IPS-NIHi11 (cell line): ENCODE data around the gene TP53I13.

Experiments
- DNase-seq: peaks from one replicate; pipeline ENCODE4 v3.0.0; 2012; ENCODE audit warnings: mixed read lengths, low spot score

The TP53I13 gene

DNA sequence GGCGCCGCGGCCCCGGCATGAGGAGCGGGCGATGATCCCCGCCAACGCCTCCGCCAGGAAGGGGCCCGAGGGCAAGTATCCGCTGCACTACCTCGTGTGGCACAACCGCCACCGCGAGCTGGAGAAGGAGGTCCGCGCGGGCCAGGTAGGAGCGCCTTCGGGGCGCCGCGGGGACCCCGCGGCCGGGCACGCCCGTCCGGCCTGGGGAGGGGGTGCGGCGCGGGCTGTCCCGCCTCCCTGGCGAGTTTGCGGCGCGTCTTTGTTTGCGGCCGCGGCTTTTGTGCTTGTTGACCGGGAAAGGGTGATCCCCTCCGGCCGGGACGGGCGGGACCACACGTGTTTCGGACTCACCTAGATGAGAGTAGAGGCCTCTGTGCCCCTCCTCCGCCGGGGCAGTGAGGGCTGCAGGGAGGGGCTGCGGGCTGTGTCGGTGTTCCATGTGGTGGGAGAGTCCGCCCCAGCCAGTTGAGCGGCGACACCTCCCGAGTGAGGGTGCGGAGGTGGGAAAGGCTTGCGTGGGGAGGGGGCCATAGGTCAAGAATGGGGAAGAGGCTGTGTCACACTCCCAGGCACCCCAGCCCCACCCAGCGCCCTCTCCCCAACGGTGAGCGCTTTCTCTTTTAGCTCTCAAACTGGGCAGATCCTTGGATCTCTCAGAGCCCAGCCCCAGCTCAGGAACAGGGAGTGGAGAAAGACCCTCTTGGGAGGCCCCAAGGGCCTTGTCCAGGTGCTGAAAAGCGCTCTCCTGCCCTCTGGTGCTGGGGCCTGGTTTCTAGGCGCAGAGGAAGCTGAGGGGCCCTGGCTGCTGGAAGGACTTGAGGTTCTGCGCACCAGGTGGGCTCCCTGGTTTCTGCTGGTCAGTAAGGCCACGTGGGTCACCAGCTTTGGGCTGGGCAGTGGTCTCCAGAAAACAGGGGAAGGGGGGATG lies 25.4 kb downstream of the TP53I13 start:
- peak; percentile 50 for DNase-seq

- no peak for DNase-seq
Measured at GRCh38 chr17:29594519-29595090, 26.1 kb downstream of the TP53I13 start.

DNA sequence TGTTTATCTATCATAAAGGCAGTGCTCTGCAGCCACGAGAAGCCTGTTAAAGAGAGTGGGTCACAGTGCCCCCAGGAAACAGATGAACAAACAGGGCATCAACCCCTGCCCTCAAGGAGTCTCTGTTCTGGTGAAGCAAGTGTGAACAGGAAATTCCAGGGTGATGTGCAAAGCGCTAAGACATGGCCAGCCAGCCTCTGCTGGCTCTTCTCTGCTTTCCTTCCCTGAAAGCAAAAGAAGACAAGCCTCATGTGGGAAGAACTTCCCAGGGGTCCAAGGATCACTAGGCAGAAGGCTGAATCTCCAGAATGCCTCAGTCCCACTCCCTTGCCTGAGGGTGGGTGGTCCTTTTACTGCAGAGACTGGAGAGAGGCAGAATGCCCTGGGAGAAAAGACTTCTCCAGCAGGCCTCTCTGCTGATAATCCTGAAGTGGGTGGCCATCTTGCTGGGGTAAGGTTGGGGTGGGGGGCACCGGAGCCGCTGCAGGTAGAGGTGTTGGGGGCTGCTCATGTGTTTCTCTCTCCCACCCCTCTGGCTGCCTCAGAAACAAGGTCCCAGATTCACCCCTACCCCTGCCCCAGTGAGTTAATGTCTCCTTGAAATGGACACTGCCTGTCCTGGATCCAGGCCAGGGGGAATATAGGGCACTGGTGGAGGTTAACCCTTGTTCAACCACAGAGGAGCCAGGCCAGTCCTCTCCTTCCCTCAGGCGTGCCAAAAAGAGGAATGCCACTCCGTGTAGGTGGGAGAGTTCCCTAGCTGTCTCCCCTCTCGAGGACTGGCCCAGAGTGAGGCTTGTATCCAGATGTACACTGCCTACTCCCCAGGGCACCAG lies 26.8 kb downstream of the TP53I13 start:
- no peak for DNase-seq

- DNase-seq = no peak
Measured at GRCh38 chr17:29595943-29596774, 27.7 kb downstream of the TP53I13 start.

- DNase-seq = no peak
Measured at GRCh38 chr17:29596811-29597210, 28.3 kb downstream of the TP53I13 start.

DNA sequence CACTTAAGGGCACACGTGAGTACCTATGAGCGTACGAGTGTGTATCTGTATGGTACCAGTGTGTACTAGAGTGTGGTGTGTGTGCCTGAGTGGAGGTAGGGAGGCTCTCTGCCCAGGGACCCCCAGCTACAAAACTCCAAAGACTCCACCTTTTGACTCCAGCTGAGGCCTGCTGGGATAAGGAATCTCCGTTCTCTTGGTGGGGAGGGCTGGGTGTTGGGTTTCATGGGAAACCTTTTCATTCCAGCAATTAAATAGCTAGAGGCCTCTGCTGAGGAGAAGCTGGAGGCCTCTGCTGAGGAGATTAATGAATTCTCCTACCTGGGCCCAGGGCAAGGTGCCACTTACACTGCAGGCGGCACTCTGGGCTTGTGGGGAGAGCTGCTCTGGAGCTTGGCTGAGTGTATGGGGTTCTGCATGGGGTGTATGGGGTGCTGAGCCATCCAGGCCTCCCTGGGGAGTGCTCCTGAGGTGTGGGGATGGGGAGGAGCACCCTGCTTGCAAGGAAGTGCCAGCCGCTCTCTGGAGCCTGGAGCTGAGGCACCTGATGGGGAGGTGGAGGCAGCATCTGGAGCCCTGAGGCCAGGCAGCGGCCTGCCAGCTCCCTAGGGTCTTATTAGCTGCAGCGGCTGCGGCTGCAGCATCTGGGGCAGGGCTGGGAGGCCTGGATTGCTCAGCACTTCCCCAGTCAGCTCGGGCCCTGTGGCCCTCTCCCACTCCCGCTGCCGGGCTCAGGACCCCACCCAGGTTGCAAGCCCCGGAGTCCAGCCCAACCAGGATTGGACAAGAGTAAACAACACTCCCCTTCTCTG lies 29.1 kb downstream of the TP53I13 start:
- no peak for DNase-seq

- no peak for DNase-seq
Measured at GRCh38 chr17:29603109-29603674, 34.7 kb downstream of the TP53I13 start.

- DNase-seq = no peak
Measured at GRCh38 chr17:29607557-29608195, 39.2 kb downstream of the TP53I13 start.

GRCh38 chr17:29608986-29609385 lies 40.5 kb downstream of the TP53I13 start:
- no peak for DNase-seq

DNA sequence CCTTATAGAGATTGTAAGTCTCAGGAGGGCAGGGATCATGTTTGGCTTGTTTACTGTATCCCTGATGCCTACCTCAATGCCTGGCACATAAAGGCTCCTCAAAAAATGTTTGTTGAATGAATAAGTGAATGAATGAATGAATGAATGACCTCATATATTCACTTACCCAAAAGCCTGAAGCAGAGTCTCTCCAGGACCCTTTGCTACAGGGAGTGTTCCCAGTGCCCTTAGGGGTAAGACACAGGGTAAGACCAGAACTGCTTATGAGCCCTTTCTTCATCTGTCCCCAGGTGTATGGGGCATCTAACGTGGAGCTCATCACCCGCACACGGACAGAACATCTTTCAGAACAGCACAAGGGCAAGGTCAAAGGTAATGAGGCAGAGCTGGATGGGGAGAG lies 41.9 kb downstream of the TP53I13 start:
- DNase-seq = no peak

GRCh38 chr17:29611351-29612093 lies 43.0 kb downstream of the TP53I13 start:
- DNase-seq = no peak

DNA sequence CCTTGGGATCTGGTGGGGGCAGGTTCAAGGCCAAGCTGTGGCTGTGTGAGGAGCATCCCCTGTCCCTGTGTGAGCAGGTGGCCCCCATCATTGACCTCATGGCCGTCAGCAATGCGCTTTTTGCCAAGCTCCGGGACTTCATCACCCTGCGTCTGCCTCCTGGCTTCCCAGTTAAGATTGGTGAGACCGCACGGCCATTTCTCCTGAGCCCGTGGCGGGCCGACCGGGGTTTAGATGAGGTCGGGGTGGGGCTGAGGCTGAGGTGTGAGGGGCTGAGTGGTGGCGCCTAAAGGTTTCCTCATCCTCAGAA lies 43.5 kb downstream of the TP53I13 start:
- no peak for DNase-seq

DNA sequence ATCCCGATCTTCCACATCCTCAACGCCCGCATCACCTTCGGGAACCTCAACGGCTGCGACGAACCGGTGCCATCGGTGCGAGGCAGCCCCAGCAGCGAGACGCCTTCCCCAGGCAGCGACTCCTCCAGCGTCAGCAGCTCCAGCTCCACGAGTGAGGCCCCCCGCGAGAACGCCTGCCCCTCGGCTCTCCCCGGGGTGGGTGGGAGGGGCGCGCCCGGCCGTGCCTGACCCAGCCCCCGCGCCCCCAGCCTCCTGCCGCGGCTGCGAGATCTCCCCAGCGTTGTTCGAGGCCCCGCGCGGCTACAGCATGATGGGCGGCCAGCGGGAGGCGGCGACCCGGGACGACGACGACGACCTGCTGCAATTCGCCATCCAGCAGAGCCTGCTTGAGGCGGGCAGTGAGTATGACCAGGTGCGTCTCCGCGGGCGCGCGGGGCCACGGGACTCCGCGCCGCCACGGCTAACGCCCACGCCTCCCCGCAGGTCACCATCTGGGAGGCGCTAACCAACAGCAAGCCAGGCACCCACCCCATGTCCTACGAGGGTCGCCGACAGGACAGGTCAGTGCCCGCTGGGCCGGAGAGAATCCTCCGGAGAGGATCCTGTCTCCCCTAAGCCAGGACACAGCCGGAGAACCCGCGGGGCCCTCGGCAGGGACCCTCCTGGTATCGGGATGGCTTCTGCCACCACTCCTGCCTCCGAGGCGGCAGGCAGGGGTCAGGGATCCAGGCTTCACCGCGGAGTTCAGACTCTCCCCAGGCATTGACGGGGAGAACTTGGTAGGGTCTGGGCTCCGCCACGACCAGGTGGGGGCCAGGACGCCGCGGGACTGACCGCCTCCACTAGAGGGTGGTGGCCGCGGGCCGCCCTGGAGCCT lies 44.1 kb downstream of the TP53I13 start:
- DNase-seq = no peak

- DNase-seq = peak; percentile 87
Measured at GRCh38 chr17:29613352-29613837, 44.9 kb downstream of the TP53I13 start.

- no peak for DNase-seq
Measured at GRCh38 chr17:29613856-29614255, 45.4 kb downstream of the TP53I13 start.

GRCh38 chr17:29614349-29615047 lies 46.0 kb downstream of the TP53I13 start:
- no peak for DNase-seq

- DNase-seq = no peak
Measured at GRCh38 chr17:29615048-29615385, 46.5 kb downstream of the TP53I13 start.
